ENCODE measurements around the gene RALGAPA2.

Gene RALGAPA2

GRCh38 chr20:20529597-20529996 lies 182.8 kb downstream of the RALGAPA2 start:
- no peak for TF ChIP-seq CTCF (IDR thresholded peaks at IDR 0.05)

- no peak for TF ChIP-seq CTCF (IDR thresholded peaks at IDR 0.05)
These were observed 183.6 kb downstream of the RALGAPA2 start for GRCh38 chr20:20528861-20529260.

GRCh38 chr20:20527661-20528060 lies 184.8 kb downstream of the RALGAPA2 start:
- no peak for TF ChIP-seq CTCF (IDR thresholded peaks at IDR 0.05)

GRCh38 chr20:20525756-20526155 lies 186.7 kb downstream of the RALGAPA2 start:
- no peak for TF ChIP-seq CTCF (IDR thresholded peaks at IDR 0.05)

- no peak for TF ChIP-seq CTCF (IDR thresholded peaks at IDR 0.05)
These were observed 187.2 kb downstream of the RALGAPA2 start for GRCh38 chr20:20525214-20525613.

- no peak for TF ChIP-seq CTCF (IDR thresholded peaks at IDR 0.05)
These were observed 187.7 kb downstream of the RALGAPA2 start for GRCh38 chr20:20524756-20525155.

- TF ChIP-seq CTCF (IDR thresholded peaks at IDR 0.05), result no peak
These were observed 190.7 kb downstream of the RALGAPA2 start for GRCh38 chr20:20521736-20522135.

GRCh38 chr20:20520776-20521175 lies 191.7 kb downstream of the RALGAPA2 start:
- no peak for TF ChIP-seq CTCF (IDR thresholded peaks at IDR 0.05)

All from LNCAP (cell line).